GM12864 (cell line): ENCODE results near the gene SNCB.

Experiments
- DNase-seq: peaks from one replicate; pipeline ENCODE4 v3.0.0-alpha.2; 2011; ENCODE audit warnings: low read depth
- H3K4me3 ChIP-seq: 2 replicates; pipeline ENCODE4 v1.5.1; 2011; ENCODE audit warnings: mild to moderate bottlenecking, low read depth, low read length, control low read depth
- TF ChIP-seq, protein P1 (sequence below): IDR thresholded peaks from 2 replicates; pipeline ENCODE4 v1.5.1; 2011; ENCODE audit warnings: low read depth, mild to moderate bottlenecking, moderate library complexity, low read length, control low read depth, inconsistent platforms; ENCODE audit errors: missing control alignments

The SNCB gene

DNA sequence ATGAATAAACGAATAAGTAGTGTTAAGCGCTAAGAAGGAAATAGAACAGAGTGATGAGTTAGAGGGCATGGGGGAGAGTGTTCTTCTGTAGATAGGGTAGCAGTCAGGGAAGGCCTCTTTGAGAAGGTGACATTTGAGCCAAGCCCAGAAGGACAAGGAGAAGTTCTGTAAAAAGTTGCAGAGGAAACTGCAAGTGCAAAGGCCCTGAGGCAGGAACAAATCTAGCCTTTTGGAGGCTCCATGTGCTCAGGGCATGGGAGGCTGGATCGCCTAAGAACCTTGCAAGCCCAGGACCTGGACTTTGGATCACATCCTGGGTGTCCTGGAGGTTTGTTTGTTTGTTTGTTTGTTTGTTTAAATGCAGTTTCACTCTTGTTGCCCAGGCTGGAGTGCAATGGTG is 8.1 kb upstream of the SNCB start:
- DNase-seq: no peak
- no peak overlapping the region for H3K4me3 ChIP-seq
- TF ChIP-seq, protein P1, sequence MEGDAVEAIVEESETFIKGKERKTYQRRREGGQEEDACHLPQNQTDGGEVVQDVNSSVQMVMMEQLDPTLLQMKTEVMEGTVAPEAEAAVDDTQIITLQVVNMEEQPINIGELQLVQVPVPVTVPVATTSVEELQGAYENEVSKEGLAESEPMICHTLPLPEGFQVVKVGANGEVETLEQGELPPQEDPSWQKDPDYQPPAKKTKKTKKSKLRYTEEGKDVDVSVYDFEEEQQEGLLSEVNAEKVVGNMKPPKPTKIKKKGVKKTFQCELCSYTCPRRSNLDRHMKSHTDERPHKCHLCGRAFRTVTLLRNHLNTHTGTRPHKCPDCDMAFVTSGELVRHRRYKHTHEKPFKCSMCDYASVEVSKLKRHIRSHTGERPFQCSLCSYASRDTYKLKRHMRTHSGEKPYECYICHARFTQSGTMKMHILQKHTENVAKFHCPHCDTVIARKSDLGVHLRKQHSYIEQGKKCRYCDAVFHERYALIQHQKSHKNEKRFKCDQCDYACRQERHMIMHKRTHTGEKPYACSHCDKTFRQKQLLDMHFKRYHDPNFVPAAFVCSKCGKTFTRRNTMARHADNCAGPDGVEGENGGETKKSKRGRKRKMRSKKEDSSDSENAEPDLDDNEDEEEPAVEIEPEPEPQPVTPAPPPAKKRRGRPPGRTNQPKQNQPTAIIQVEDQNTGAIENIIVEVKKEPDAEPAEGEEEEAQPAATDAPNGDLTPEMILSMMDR: no peak

DNA sequence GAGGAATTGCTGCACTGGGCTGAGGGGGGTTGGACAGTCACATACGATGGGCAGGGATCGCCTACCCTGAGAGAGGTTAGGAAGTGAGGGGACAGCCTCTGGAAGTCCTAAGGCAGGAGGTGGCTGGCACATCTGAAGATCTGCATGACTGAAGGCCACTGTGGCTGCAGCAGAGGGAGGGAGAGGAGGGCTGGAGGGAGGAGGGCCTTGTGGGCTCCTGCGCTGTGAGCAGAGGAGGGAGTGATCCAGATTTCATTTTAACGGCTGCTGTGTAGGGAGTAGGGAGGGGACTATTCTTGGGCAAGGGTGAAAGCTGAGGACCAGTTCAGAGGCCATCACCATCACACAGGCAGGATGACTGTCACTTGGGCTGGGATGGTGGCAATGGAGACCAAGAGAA is 7.2 kb upstream of the SNCB start:
- TF ChIP-seq, protein P1: no peak
- DNase-seq: no peak
- no peak overlapping the region for H3K4me3 ChIP-seq

DNA sequence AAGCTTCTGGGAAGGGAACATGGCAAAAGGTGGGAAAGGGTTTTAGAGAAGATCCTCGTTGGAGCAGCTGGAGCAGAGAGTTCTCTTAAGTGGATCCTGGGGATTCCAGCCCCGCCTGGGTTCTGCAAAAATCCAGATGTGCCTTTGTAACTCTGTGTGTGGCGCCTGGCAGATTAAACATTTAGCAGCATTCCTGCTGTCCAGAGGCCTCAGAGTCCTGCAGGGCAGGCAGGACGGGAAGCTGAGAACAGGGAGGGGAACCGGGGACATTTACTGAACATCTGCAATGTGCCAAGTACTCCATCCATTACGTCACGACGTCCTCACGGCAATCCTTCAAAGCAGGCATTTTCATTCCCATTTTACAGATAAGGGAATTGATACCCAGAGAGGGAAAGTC is 6.1 kb upstream of the SNCB start:
- no peak for DNase-seq
- H3K4me3 ChIP-seq: no peak overlapping the region
- TF ChIP-seq, protein P1: no peak

DNA sequence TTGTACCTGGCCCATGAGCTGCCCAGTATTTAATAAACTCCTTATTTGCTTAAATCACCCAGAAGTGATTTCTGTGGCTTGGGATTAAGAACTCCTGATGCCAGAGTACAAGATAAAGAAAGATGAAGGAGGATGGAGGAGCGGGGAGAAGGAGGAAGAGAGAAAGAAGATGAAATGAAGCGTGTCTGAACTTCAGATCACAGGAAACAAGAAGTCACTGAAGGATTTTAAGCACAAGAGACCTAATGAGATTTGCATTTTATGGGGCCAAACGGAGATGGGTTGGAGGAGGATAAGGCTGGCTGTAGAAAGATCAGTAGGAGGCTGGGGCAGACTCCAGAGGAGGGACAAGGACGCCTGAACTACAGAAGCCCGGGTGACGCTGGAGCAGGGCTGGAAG is 3.3 kb upstream of the SNCB start:
- no peak for DNase-seq
- H3K4me3 ChIP-seq: no peak overlapping the region
- TF ChIP-seq, protein P1: no peak

DNA sequence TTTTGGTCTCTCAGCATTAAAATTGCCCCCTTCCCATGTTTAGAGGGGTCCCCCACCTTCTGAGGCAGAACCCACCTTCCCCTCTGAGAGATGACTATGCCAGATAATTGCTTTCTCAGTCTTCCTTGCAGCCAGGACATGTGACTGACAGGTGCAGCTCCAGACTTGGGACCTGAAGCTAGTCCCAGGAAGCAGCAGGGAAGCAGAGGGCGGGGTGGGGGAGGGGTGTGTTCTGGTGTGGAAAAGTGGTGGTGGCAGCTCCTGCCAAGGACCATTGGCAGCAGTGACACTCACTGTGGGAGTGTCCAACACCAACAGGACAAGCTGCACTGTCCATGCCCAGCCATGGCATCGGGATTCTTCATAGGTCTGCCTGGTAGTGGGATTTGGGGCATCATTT is 2.4 kb upstream of the SNCB start:
- no peak for DNase-seq
- no peak overlapping the region for H3K4me3 ChIP-seq
- TF ChIP-seq, protein P1: no peak

DNA sequence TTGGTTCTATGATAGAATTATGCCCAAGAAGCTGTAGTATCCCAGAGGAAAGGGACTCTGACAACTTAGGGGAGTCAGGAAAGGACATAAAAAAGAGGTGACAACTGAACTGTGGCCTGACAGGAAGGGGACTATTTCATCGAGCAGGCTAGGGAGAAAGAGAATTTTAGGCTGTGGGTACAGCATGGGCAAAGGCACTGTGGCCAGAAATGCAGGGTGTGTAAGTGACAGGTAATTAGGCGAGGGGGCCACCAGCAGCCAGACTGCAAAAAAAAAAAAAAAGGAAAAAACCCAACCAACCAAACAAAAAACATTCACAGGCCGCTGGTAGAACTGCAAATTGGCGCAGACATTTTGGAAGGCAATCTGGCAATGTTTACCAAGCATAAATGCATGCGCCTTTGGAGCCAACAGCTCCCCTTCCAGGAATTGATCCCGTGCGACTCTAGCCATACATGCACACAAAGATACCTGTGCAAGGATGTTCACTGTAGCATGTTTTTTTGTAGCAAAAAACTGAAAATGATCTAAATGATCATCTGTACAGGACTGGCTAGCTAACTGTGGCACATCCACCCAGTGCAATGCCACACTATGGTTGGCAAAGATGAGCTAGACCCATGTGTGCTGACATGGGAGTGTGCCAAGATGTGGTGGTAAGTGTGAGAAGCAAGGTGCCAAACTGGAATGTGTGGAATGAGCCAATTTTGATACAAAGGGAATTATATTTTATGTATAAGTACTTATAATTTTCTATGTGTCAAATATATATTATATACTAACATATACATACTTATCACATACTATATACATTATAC is 1.3 kb upstream of the SNCB start:
- TF ChIP-seq, protein P1: no peak
- DNase-seq: no peak
- no peak overlapping the region for H3K4me3 ChIP-seq

DNA sequence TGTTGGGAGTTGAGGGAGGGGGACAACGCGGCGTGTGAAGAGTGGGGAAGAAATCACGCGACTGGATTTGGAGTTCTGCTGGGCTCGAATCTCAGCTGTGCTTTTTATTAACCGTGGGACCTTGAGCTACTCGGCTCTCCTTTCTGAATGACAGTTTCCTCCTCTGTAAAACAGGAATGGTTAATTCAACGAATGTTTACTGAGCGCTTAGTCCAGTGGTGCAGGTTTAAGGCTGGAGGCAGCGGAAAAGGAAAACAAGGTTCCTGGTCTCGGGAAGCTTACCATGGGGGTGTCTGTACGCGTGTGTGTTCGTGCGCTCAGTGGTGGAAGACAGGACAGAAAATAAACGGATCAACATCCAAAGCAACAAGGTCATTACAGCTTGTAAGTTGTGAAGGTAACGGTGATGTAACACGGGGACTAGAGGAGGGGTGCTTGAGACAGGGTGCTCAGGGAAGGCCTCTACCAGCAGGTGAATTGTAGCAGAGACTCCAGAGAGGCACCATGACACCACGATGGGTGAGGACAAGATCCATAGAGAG is 418 bp upstream of the SNCB start:
- no peak for DNase-seq
- no peak overlapping the region; the same call in 1 of the 2 replicates for H3K4me3 ChIP-seq
- TF ChIP-seq, protein P1: no peak
